K562 (cell line): ENCODE measurements around the gene SHISA6.

Source experiments
- ATF2 ChIP-seq: sonication (generic); formaldehyde crosslinking; IDR thresholded peaks from 2 replicates; pipeline ENCODE4 v1.8.1; 2022; ENCODE audit warnings: missing genetic modification reagents
- BHLHE40 ChIP-seq: IDR thresholded peaks from 2 replicates; pipeline ENCODE4 v1.6.1; 2011; ENCODE audit warnings: low read length, improper control_type of control experiment
- CREB5 ChIP-seq: fragments of 250-450 bp; sonication (Bioruptor Pico); IDR thresholded peaks from 2 replicates; pipeline ENCODE4 v1.5.0; 2020; ENCODE audit warnings: mild to moderate bottlenecking
- EGR1 ChIP-seq: fragments of 450-650 bp; conservative IDR thresholded peaks from 2 replicates; pipeline ENCODE4 v1.6.1; 2017; ENCODE audit warnings: mild to moderate bottlenecking
- HNRNPLL ChIP-seq: fragments of 200-400 bp; formaldehyde crosslinking; IDR thresholded peaks from 2 replicates; pipeline ENCODE4 v1.6.1; 2017; ENCODE audit warnings: low read length, low read depth, mild to moderate bottlenecking; ENCODE audit not compliant: poor library complexity, severe bottlenecking
- SMARCB1 ChIP-seq: IDR thresholded peaks from 2 replicates; pipeline ENCODE4 v1.6.1; 2011; ENCODE audit warnings: improper control_type of control experiment, low read depth; ENCODE audit not compliant: insufficient read length
- ZNF830 ChIP-seq: fragments of 250-450 bp; sonication (Bioruptor Pico); IDR thresholded peaks from 2 replicates; pipeline ENCODE4 v1.5.0; 2021; ENCODE audit warnings: mild to moderate bottlenecking

GRCh38 chr17:11380761-11381160, 139.7 kb downstream of the SHISA6 start:
- TF ChIP-seq ZNF830 (CRISPR knock-in tag), result no peak
- no peak for TF ChIP-seq SMARCB1
- TF ChIP-seq EGR1, result no peak
- no peak for TF ChIP-seq ATF2 (CRISPR knock-in tag)
- TF ChIP-seq CREB5, result no peak
- TF ChIP-seq BHLHE40, result no peak
- no peak for TF ChIP-seq HNRNPLL
